Middle frontal gyrus (tissue), 1 donor: ENCODE data around the gene BAIAP2.
"Not testable (repeated sequence)": the region's sequence is repeated elsewhere in the genome, so short reads cannot be mapped to it uniquely, and the experiment has no call there.

ENCODE experiments used
- DNase-seq: peaks from one replicate; pipeline ENCODE4 v3.0.0-alpha.2; 2015; ENCODE audit warnings: low spot score; ENCODE audit errors: extremely low spot score

BAIAP2 gene

GRCh38 chr17:81066771-81067315 lies 31.9 kb downstream of the BAIAP2 start:
- no peak for DNase-seq

DNA sequence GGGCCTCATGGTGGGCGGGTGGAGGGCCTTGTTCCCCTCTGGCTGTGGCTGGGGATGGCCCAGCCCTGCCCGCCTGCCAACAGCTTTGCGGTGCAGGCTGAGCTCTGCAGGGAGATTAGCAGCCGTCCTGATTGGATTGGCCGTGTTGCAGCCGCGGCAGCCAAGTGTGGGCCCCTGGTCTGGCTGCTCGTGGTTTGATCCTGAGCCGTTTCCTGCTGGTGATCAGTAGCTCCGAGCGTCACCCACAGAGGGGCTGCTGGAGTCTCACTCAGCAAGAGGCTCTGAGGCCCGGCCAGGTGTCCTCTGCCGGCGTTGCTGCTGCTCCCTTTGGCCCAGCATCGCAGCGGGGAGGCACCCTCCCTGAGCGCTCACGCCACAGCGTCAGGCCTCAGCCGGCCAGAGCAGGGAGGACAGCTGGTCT lies 32.5 kb downstream of the BAIAP2 start:
- DNase-seq, result no peak

DNA sequence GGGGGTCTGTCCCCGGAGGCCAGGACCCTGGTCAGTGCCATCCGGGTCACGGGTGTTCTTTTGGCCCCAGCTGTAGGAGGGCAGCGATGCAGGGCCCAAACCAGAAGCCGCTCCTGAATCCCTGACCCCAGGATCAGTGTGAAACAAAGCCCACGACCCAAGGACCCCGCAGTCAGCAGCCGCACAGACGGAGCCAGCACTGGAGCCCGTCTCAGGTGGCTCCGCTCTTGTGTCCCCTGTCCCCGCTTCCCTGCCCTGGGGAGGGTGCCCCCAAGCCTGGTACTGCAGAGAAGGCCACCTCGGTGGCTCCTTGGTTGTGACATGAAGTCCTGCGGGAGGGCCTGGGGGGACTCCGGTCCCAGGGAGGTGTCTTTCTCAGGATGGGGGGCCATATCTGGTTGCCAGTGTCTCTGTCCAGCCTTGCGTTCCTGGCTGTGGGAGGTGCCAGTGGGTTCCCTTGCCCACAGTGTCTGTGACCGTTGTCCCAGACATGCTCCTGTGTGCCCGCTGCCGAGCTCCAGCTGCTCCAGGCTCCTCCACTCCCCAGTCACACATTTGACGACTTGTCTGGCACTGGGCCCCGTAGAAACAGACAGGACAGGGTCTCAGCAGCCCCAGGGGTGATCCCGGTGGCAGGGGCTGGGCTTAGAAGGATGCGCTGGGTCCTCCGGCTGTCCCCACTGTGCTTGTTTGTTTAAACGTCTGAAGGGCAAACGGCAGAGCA lies 33.6 kb downstream of the BAIAP2 start:
- DNase-seq, result no peak

GRCh38 chr17:81069135-81069645 lies 34.2 kb downstream of the BAIAP2 start:
- no peak for DNase-seq

GRCh38 chr17:81070541-81071246 lies 35.7 kb downstream of the BAIAP2 start:
- DNase-seq, result no peak

GRCh38 chr17:81071761-81072741 lies 37.1 kb downstream of the BAIAP2 start:
- no peak for DNase-seq

DNA sequence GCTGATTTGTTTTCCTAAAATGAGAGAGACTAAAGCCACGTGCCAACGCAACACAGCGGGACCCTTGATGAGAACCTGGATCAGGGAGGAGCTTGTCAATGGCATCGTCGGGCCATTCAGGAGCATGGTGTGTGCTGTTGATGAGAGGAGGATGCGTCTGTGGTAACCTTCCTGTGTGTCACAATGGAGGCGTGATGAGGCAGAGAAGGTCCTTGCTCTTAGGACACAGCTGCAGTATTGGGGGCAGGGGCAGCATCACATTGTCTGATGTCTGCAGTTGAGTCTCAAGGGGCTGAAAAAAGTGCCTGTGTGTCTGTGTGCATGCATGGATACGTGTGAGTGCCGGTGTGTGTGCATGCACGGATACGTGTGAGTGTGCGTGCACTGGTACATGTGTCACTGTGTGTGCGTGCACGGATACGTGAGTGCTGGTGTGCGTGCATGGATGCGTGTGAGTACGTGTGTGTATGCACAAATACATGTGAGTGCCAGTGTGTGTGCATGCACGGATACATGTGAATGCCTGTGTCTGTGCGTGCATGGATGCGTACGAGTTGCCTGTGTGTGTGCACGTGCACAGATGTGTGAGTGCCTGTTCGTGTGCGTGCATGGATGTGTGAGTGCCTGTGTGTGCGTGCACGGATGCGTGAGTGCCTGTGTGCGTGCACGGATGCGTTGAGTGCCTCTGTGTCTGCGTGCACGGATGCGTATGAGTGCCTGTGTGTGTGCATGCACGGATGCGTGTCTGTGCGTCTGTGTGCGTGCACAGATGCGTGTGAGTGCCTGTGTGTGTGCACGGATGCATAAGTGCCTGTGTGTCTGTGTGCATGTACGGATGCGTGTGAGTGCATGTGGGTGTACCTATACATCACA lies 39.3 kb downstream of the BAIAP2 start:
- DNase-seq, result no peak

DNA sequence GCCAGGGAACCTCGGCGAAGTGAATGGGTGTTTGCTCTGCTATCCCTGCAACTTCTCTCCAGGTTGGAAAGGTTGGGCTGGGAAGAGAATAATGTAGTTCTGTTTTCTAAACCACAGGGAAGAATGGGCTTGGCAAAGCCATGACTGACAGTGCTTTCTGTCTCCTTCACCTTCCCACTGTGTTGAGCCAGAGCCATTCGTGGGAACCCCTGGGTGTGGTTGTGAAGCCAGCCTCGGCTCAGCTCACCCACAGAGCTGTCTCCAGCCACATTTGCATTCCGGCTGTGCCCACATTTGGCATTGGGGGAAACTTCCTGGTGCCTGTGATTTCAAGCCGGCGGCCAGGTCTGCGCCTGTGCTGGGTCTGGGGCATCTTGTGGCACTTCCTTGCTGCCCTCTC lies 39.9 kb downstream of the BAIAP2 start:
- DNase-seq, result no peak

GRCh38 chr17:81075307-81075706 lies 40.4 kb downstream of the BAIAP2 start:
- no peak for DNase-seq

DNA sequence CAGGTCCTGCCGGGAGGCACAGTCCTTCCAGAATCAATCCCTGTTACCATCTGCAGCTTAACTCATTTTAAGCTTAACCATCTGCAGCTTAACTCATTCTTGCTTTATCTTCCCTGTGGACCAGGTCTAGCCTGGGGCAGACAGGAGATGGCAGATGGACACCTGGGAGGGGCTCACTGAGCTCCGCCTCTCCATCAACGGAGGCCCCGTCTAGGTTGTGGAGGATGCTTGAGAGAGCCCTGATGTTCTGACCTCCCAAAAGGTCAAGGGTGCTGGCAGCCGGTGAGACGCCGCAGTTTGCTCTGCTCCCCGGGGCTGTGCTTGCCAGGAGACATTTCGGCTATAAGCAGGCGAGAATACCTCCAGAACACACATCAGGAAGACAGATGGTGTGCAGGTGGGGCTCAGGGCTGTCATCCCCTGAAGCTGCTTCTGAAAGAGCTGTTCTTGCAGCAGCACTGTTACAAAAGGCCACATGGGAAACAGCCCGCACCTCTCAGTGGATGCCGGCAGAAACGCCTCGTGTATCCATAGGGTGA lies 41.3 kb downstream of the BAIAP2 start:
- no peak for DNase-seq

DNA sequence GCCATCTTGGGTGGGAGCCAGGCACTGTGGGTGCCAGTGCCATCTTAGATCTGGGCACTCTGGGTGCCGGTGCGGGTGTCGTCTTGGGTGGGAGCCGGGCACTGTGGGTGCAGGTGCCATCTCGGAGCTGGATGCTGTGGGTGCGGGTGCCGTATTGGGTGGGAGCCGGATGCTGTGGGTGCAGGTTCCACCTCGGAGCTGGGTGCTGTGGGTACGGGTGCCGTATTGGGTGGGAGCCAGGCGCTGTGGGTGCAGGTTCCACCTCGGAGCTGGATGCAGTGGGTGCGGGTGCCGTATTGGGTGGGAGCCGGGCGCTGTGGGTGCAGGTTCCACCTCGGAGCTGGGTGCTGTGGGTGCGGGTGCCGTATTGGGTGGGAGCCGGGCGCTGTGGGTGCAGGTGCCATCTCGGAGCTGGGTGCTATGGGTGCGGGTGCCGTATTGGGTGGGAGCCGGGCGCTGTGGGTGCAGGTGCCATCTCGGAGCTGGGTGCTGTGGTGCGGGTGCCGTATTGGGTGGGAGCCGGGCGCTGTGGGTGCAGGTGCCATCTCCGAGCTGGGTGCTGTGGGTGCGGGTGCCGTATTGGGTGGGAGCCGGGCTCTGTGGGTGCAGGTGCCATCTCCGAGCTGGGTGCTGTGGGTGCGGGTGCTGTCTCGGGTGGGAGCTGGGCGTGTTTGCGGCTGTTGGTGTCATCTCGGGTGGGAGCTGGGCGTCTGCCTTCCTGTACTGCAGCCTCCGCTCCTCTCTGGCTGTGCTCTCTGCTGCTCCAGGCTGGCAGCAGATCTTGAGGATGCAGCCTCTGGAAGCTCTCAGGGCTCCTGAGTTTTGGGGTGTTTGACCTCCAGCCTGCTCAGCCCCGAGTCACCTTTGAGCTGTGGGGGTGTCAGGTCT lies 43.3 kb downstream of the BAIAP2 start:
- DNase-seq, result not testable (repeated sequence)

- no peak for DNase-seq
Measured at GRCh38 chr17:81080019-81080418, 45.1 kb downstream of the BAIAP2 start.

DNA sequence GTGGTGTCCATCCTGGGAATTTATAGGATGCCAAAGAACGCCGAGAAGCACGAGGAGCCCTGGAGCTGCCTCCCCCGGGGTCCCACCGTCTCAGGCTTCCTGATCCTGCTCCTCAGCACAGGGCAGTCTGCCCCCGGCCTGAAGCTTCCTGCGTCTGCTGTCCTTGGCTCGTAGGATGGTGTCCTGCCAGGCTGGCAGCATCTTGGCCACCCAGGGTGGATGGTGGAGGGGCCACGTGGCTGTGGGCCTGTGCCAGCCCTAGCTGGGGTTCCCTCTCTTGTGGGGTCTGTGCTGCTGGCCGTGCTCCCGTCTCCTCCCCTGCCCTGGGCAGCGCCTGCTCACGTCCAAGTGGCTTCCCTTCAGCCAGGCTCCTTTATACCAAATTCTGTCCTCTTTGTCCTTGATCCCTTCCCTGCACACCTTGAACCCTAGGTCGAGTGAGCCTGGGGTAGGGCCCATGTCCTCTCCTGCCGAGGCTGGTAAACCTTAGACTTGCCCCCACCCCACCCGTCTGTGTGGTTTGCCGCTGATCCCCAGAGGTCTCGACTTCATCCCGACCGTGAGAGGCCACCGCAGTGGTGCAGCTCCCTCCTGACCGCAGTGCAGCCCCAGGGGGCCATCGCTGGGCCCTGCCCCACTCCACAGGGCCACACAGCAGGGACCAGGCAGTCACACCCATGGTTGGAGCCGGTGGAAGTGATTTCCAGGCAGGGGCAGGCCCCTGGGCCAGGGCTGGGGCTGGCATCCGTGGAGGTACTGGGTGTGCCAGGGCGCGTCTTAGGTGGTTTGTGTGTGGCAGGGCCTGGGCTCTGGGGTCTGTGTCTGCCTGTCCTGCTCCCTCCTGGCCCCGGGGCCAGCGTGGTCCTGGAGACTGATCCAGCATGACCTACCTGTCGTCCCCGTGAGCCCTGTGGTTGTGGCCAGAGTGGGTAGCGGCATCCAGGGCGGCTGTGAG lies 46.5 kb downstream of the BAIAP2 start:
- DNase-seq, result no peak

DNA sequence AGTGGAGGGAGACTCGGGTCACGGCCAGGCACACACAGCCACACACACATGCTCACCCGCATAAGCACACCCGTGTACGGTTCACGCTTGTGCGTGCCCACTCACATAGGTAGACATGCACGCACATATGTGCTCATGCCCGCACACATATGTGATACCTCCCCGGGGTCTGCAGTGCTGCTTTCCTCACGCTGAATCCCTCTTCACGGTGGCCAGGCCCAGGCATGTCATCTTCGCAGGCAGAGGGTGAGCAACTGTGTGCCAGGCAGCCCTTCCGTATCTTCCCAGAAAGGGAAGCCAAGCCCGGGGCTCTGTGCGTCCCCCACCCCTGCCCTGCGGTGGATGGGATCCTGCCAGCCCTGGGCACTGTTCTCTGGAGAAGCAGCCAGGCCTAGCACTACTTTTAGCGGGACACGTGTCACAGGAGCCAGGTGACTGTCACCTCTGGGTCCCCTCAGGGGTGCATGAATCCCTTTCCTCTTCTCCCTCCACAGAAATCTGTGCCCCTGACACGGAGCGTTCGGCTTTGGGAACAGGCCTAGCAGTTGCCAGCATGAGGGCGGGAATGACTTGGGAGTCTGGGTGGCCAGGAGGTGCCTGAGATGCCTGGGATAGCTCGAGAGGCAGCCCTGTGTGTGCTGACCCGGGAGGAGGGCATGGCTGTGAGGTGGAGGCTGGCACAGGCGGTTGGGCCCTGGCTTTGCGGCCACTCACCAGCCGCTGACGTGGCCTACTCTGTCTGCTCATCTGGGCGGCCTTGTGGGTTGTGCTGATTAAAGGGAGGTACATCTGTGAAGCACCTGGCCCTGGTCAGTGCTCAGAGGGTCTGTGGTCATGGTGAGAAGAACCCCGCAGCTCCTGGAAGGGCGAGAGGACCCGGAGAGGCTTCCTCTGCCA lies 47.5 kb downstream of the BAIAP2 start:
- DNase-seq, result no peak

- DNase-seq, result no peak
Measured at GRCh38 chr17:81083125-81083765, 48.3 kb downstream of the BAIAP2 start.

DNA sequence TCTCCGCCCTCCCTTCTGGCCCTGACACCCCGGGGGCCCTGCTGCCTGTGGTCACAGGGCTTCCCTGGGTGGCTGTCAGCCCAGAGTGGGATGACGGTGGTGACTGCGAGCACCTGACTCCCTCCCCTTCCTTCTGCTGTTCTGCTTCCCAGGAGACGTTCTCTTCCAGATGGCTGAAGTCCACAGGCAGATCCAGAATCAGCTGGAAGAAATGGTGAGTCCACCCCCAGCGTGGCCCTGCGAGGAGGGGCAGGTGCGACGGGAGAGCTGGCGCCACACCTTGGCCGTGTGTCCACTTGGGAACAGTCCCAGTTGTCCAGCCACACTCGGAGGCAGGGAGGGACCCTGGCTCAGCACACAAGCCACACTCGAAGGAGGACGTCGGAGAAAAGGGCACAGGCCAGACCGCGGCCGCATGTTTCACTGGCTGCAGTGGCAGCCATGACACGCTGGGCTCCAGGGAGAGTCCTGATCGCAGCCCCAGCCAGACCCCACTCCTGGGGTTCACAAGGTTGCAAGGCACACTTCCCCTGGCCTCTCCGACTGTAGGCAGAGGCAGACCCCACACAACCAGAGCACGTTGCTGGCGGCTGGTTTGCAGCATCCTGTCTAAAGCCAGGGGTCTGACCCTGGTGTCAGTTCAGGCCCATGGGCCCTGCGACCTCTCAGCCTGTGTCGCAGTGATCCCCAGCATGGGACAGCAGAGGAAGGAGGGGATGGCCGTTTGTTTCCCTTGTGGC lies 49.9 kb downstream of the BAIAP2 start:
- DNase-seq, result no peak
